NB4 (cell line): Measurements from ENCODE around the gene ALDOB.

ENCODE experiments used
- CTCF ChIP-seq: IDR thresholded peaks from one replicate; pipeline ENCODE4 v1.5.1; 2012; ENCODE audit warnings: low read depth, low read length
- POLR2A ChIP-seq: IDR thresholded peaks from 2 replicates; pipeline ENCODE4 v1.6.1; 2011; ENCODE audit warnings: mild to moderate bottlenecking; ENCODE audit not compliant: insufficient read length; ENCODE audit errors: extremely low read depth

- peak; percentile 5 for TF ChIP-seq CTCF
- no peak for TF ChIP-seq POLR2A
Observed at GRCh38 chr9:101388507-101388993, 47.0 kb downstream of the ALDOB start.
